HEK293 (cell line): Measurements from ENCODE around the gene CRMP1.

Experiments used
- CTCF ChIP-seq: fragments of 450-650 bp; formaldehyde crosslinking; IDR thresholded peaks from 2 replicates; pipeline ENCODE4 v1.5.1; 2016; ENCODE audit warnings: missing biosample characterization, missing genetic modification characterization
- HOXA7 ChIP-seq: sonication (generic); formaldehyde crosslinking; IDR thresholded peaks from 2 replicates; pipeline ENCODE4 v1.8.1; 2022; ENCODE audit warnings: missing genetic modification reagents, borderline replicate concordance
- KLF10 ChIP-seq: fragments of 450-650 bp; IDR thresholded peaks from 2 replicates; pipeline ENCODE4 v1.5.1; 2018; ENCODE audit warnings: missing biosample characterization, mild to moderate bottlenecking, missing genetic modification characterization
- PRDM10 ChIP-seq: fragments of 450-650 bp; formaldehyde crosslinking; IDR thresholded peaks from 2 replicates; pipeline ENCODE4 v1.5.1; 2016; ENCODE audit warnings: missing biosample characterization, missing genetic modification characterization
- ZBTB1 ChIP-seq: fragments of 450-650 bp; formaldehyde crosslinking; IDR thresholded peaks from 2 replicates; pipeline ENCODE4 v1.5.1; 2016; ENCODE audit warnings: missing biosample characterization, missing genetic modification characterization
- ZEB2 ChIP-seq: fragments of 450-650 bp; formaldehyde crosslinking; IDR thresholded peaks from 2 replicates; pipeline ENCODE4 v1.5.1; 2016; ENCODE audit warnings: missing biosample characterization, missing genetic modification characterization
- ZNF513 ChIP-seq: fragments of 450-650 bp; IDR thresholded peaks from 2 replicates; pipeline ENCODE4 v1.5.1; 2018; ENCODE audit warnings: missing biosample characterization, missing genetic modification characterization
- ZNF707 ChIP-seq: fragments of 450-650 bp; formaldehyde crosslinking; IDR thresholded peaks from 2 replicates; pipeline ENCODE4 v1.5.1; 2016; ENCODE audit warnings: missing biosample characterization, missing genetic modification characterization
- ZSCAN5A ChIP-seq: fragments of 450-650 bp; formaldehyde crosslinking; IDR thresholded peaks from 2 replicates; pipeline ENCODE4 v1.5.1; 2016; ENCODE audit warnings: missing biosample characterization, missing genetic modification characterization
- ZXDB ChIP-seq: fragments of 450-650 bp; formaldehyde crosslinking; IDR thresholded peaks from 2 replicates; pipeline ENCODE4 v1.5.1; 2016; ENCODE audit warnings: missing biosample characterization, missing genetic modification characterization
- TF ChIP-seq, protein P1 (sequence below): fragments of 450-650 bp; formaldehyde crosslinking; IDR thresholded peaks from 2 replicates; pipeline ENCODE4 v1.5.1; 2017; ENCODE audit warnings: missing biosample characterization, mild to moderate bottlenecking, missing genetic modification characterization, moderate library complexity

DNA sequence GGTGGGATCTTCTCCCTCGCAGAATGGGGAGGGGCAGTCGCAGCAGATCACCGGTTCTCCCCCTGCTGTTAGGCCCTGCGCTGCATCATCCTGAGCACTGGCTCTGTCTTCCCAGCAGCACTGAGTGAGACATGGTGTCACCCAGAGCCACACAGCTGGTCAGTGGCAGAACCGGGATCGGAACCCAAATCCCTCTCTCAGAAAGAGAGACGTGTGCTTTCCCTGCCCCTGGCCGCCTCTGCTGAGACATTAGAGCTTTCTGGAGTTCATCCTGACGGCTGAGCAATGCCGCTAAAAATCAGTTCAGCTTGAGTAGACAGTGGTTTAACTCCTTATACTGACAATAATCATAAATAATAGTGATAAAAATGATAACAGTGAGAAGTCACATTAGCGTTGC is 93.9 kb downstream of the CRMP1 start:
- TF ChIP-seq CTCF (tag by site-specific recombination) (no peak), ZBTB1 (tag by site-specific recombination) (no peak), ZEB2 (tag by site-specific recombination) (no peak), PRDM10 (tag by site-specific recombination) (no peak), KLF10 (tag by site-specific recombination) (no peak), ZNF707 (tag by site-specific recombination) (no peak), ZSCAN5A (no peak), ZXDB (tag by site-specific recombination) (no peak), ZNF513 (tag by site-specific recombination) (no peak), HOXA7 (CRISPR knock-in tag) (no peak)
- TF ChIP-seq, protein P1, sequence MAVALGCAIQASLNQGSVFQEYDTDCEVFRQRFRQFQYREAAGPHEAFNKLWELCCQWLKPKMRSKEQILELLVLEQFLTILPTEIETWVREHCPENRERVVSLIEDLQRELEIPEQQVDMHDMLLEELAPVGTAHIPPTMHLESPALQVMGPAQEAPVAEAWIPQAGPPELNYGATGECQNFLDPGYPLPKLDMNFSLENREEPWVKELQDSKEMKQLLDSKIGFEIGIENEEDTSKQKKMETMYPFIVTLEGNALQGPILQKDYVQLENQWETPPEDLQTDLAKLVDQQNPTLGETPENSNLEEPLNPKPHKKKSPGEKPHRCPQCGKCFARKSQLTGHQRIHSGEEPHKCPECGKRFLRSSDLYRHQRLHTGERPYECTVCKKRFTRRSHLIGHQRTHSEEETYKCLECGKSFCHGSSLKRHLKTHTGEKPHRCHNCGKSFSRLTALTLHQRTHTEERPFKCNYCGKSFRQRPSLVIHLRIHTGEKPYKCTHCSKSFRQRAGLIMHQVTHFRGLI (tag by site-specific recombination): no peak
